ENCODE measurements around the gene COL5A2.

The COL5A2 gene

GRCh38 chr2:189097934-189098333 is 81.6 kb downstream of the COL5A2 start:
- DNase-seq (ENCODE audit: low spot score) = no peak

GRCh38 chr2:189096769-189097447 is 82.7 kb downstream of the COL5A2 start:
- no peak for DNase-seq (ENCODE audit: low spot score)

- DNase-seq (ENCODE audit: low spot score) = no peak
These were observed 84.5 kb downstream of the COL5A2 start for GRCh38 chr2:189095101-189095500.

- DNase-seq (ENCODE audit: low spot score) = no peak
These were observed 86.6 kb downstream of the COL5A2 start for GRCh38 chr2:189092936-189093335.

GRCh38 chr2:189091253-189091652 is 88.3 kb downstream of the COL5A2 start:
- no peak for DNase-seq (ENCODE audit: low spot score)

GRCh38 chr2:189088591-189089205 is 90.9 kb downstream of the COL5A2 start:
- no peak for DNase-seq (ENCODE audit: low spot score)

- DNase-seq (ENCODE audit: low spot score) = no peak
These were observed 92.9 kb downstream of the COL5A2 start for GRCh38 chr2:189086710-189087109.

GRCh38 chr2:189086250-189086649 is 93.3 kb downstream of the COL5A2 start:
- no peak for DNase-seq (ENCODE audit: low spot score)

- DNase-seq (ENCODE audit: low spot score) = no peak
These were observed 96.0 kb downstream of the COL5A2 start for GRCh38 chr2:189083606-189084005.

- DNase-seq (ENCODE audit: low spot score) = no peak
These were observed 96.5 kb downstream of the COL5A2 start for GRCh38 chr2:189083106-189083505.

GRCh38 chr2:189082376-189082975 is 97.1 kb downstream of the COL5A2 start:
- DNase-seq (ENCODE audit: low spot score) = no peak

GRCh38 chr2:189076572-189076971 is 103.0 kb downstream of the COL5A2 start:
- no peak for DNase-seq (ENCODE audit: low spot score)

GRCh38 chr2:189076120-189076519 is 103.4 kb downstream of the COL5A2 start:
- no peak for DNase-seq (ENCODE audit: low spot score)

- DNase-seq (ENCODE audit: low spot score) = no peak
These were observed 105.1 kb downstream of the COL5A2 start for GRCh38 chr2:189074506-189074905.

GRCh38 chr2:189072036-189072435 is 107.5 kb downstream of the COL5A2 start:
- no peak for DNase-seq (ENCODE audit: low spot score)

GRCh38 chr2:189069855-189070619 is 109.5 kb downstream of the COL5A2 start:
- no peak for DNase-seq (ENCODE audit: low spot score)

GRCh38 chr2:189066037-189066436 is 113.5 kb downstream of the COL5A2 start:
- no peak for DNase-seq (ENCODE audit: low spot score)

- no peak for DNase-seq (ENCODE audit: low spot score)
These were observed 119.4 kb downstream of the COL5A2 start for GRCh38 chr2:189060096-189060642.

- no peak for DNase-seq (ENCODE audit: low spot score)
These were observed 122.2 kb downstream of the COL5A2 start for GRCh38 chr2:189057316-189057715.

- no peak for DNase-seq (ENCODE audit: low spot score)
These were observed 123.1 kb downstream of the COL5A2 start for GRCh38 chr2:189056200-189057106.

- no peak for DNase-seq (ENCODE audit: low spot score)
These were observed 129.3 kb downstream of the COL5A2 start for GRCh38 chr2:189050165-189050712.

Measured in putamen (tissue), 1 donor.